ENCODE measurements around the gene HS3ST5. TPM values are rescaled to one million over a fixed set of nuclear protein-coding genes. Genes with fewer than 3 reads are reported as not detected.

The HS3ST5 gene
- total RNA-seq, 1 donor from 2014 or later = not detected

GRCh38 chr6:114354482-114354881 is 11.7 kb upstream of the HS3ST5 start:
- Histone ChIP-seq H3K4me1 (no peaks in the 10 kb centered on the region), H3K4me3 (no peak overlapping the region), H3K9me3 (no peaks in the 10 kb centered on the region), H3K27ac (no peak overlapping the region), H3K27me3 (no peaks in the 10 kb centered on the region), H3K36me3 (no peaks in the 10 kb centered on the region)
- intact Hi-C loops (cut with DNase I) = no loop called here
- TF ChIP-seq CTCF (IDR thresholded peaks at IDR 0.05) = no peak
- no peak for TF ChIP-seq POLR2AphosphoS5 (IDR thresholded peaks at IDR 0.05; ENCODE audit: insufficient read depth in 1 of 2, low read depth in 1 of 2)
- no peak for TF ChIP-seq POLR2A (IDR thresholded peaks at IDR 0.05)
- DNase-seq (ENCODE audit: extremely low spot score in 2 of 2) = no peak

- peaks cover 7% of the 10 kb centered on the region for H3K27me3 ChIP-seq
- H3K36me3 ChIP-seq = no peaks in the 10 kb centered on the region
- no peak overlapping the region for H3K27ac ChIP-seq
- H3K4me3 ChIP-seq = no peak overlapping the region
- H3K9me3 ChIP-seq = no peaks in the 10 kb centered on the region
- peaks cover 27% of the 10 kb centered on the region for H3K4me1 ChIP-seq
- intact Hi-C loops (cut with DNase I) = no loop called here
- no peak for TF ChIP-seq POLR2AphosphoS5 (IDR thresholded peaks at IDR 0.05; ENCODE audit: insufficient read depth in 1 of 2, low read depth in 1 of 2)
- no peak for TF ChIP-seq POLR2A (IDR thresholded peaks at IDR 0.05)
- no peak for TF ChIP-seq CTCF (IDR thresholded peaks at IDR 0.05)
- no peak for DNase-seq (ENCODE audit: extremely low spot score in 2 of 2)
These were observed 3.6 kb upstream of the HS3ST5 start for GRCh38 chr6:114346451-114346850.

GRCh38 chr6:114344971-114345275 is 2.1 kb upstream of the HS3ST5 start:
- H3K4me1 ChIP-seq = peaks cover 27% of the 10 kb centered on the region
- H3K9me3 ChIP-seq = no peaks in the 10 kb centered on the region
- no peak for DNase-seq (ENCODE audit: extremely low spot score in 2 of 2)
- H3K36me3 ChIP-seq = no peaks in the 10 kb centered on the region
- no peak overlapping the region for H3K4me3 ChIP-seq
- H3K27ac ChIP-seq = no peak overlapping the region
- peaks cover 7% of the 10 kb centered on the region for H3K27me3 ChIP-seq
- intact Hi-C loops (cut with DNase I) = no loop called here
- TF ChIP-seq POLR2A (IDR thresholded peaks at IDR 0.05) = no peak
- TF ChIP-seq CTCF (IDR thresholded peaks at IDR 0.05) = no peak
- no peak for TF ChIP-seq POLR2AphosphoS5 (IDR thresholded peaks at IDR 0.05; ENCODE audit: insufficient read depth in 1 of 2, low read depth in 1 of 2)

- peaks cover 7% of the 10 kb centered on the region for H3K27me3 ChIP-seq
- no peak for DNase-seq (ENCODE audit: extremely low spot score in 2 of 2)
- no peak overlapping the region for H3K27ac ChIP-seq
- no peak for TF ChIP-seq POLR2A (IDR thresholded peaks at IDR 0.05)
- no peak for TF ChIP-seq POLR2AphosphoS5 (IDR thresholded peaks at IDR 0.05; ENCODE audit: insufficient read depth in 1 of 2, low read depth in 1 of 2)
- no peak for TF ChIP-seq CTCF (IDR thresholded peaks at IDR 0.05)
- H3K36me3 ChIP-seq = no peaks in the 10 kb centered on the region
- intact Hi-C loops (cut with DNase I) = no loop called here
- no peaks in the 10 kb centered on the region for H3K9me3 ChIP-seq
- H3K4me1 ChIP-seq = peaks cover 27% of the 10 kb centered on the region
- H3K4me3 ChIP-seq = no peak overlapping the region
These were observed 1.6 kb upstream of the HS3ST5 start for GRCh38 chr6:114344246-114344970.

- TF ChIP-seq CTCF (IDR thresholded peaks at IDR 0.05) (no peak), POLR2AphosphoS5 (IDR thresholded peaks at IDR 0.05; ENCODE audit: insufficient read depth in 1 of 2, low read depth in 1 of 2) (no peak), POLR2A (IDR thresholded peaks at IDR 0.05) (no peak)
- Histone ChIP-seq H3K27me3 (peaks cover 7% of the 10 kb centered on the region), H3K27ac (no peak overlapping the region), H3K9me3 (no peaks in the 10 kb centered on the region), H3K4me1 (peaks cover 27% of the 10 kb centered on the region), H3K36me3 (no peaks in the 10 kb centered on the region), H3K4me3 (peak overlapping the region in 1 of 2 donors; percentile 37)
- intact Hi-C loops (cut with DNase I) = no loop called here
- DNase-seq (ENCODE audit: extremely low spot score in 2 of 2) = no peak
These were observed 940 bp upstream of the HS3ST5 start for GRCh38 chr6:114343782-114344144.
